NCI-H2029 treated with DMSO at 0.1 percent for 48 hours (cell line): ENCODE results near the gene IP6K1.
"Not testable (repeated sequence)": the region's sequence is repeated elsewhere in the genome, so short reads cannot be mapped to it uniquely, and the experiment has no call there.

Experiments
- DNase-seq: peaks from one replicate; lab custom pipeline; 2025; lab: John Stamatoyannopoulos, UW

IP6K1 gene

GRCh38 chr3:49712166-49712565 lies 74.2 kb downstream of the IP6K1 start:
- no peak for DNase-seq

DNA sequence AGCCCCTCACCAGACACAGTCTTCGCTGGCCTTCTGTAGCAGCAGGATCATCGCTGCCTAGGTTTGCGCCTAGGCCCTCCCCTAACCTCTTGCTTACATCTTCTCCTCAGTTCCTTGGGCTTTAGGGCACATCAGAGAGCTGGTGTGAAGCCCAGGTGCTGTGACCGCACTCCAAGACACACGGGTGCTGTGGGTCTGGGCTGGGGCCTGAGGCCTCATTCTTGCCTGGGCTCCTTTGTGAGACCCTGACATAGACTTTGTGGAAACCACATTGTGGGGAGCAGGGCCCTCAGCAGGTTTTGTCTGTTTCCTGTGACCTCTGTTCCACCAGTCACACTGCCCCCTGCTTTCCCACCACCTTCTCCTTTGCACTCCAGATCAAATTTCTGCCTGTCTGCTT lies 74.9 kb downstream of the IP6K1 start:
- DNase-seq: no peak

DNA sequence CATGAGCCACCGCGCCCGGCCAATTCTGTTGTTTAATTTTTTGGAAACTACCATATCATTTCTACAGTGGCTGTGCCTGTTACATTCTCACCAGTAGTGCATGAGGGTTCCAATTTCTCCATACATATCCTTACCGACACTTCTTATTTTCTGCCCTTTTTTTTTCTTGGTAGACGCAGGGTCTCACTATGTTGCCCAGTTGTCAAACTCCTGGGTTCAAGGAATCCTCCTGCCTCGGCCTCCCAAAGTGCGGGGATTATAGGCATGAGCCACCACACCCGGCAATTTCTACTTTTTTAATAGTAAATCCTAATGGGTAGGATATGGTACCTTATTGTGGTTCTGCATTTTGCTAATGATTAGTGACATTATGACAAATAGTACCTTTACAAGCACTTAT lies 76.5 kb downstream of the IP6K1 start:
- DNase-seq: no peak

GRCh38 chr3:49707113-49707480 lies 79.2 kb downstream of the IP6K1 start:
- DNase-seq: no peak

DNA sequence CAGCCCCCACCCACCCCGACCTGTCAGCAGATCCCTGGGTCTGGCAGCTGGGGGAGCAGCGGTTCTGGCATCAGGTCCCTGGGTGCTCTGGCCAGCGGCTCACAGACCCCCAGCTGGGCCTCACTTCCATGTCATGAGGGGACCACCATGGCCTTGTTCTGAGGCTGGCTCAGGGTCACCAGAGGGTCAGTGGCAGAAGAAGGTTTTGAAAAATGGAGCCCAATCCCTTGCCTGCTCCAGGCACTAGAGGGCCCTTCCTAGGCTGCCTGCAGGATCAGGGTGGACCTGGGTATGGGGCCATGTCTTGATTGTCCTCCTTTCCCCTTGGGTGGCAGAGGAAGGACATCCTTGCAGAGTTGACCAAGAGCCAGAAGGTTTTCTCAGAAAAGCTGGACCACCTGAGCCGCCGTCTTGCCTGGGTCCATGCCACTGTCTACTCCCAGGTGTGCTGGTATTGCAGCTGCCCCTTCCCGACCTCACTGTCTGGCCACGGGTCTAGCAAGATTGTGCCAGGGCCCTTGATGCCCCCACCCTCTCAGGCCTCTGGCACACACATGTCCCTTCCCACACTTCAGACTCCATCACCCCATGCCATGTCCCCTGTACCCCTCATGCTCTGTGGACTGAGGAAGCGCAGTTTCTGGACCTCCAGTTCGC lies 79.8 kb downstream of the IP6K1 start:
- DNase-seq: no peak

- no peak for DNase-seq
Observed at GRCh38 chr3:49705390-49705960, 80.9 kb downstream of the IP6K1 start.

DNA sequence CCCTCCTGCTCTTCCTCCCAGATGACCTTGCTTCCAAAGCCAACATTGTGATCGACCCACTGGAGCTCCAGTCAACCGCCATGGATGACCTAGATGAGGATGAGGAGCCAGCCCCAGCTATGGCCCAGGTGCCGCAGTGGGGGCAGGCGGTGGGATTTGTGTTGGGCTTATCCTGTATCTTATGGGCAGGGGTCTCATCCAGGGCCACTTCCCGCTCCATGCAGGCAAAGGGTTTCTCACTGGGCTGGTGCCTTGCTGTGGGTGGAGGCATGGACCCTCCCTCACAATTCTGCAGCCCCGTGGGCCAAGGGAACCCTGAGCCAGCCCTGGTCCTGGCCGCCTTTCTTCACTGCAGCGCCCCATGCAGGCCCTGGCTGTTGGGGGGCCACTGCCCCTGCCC lies 81.7 kb downstream of the IP6K1 start:
- DNase-seq: no peak

GRCh38 chr3:49703956-49704355 lies 82.4 kb downstream of the IP6K1 start:
- no peak for DNase-seq

GRCh38 chr3:49703443-49703927 lies 82.9 kb downstream of the IP6K1 start:
- DNase-seq: peak; percentile 28

DNA sequence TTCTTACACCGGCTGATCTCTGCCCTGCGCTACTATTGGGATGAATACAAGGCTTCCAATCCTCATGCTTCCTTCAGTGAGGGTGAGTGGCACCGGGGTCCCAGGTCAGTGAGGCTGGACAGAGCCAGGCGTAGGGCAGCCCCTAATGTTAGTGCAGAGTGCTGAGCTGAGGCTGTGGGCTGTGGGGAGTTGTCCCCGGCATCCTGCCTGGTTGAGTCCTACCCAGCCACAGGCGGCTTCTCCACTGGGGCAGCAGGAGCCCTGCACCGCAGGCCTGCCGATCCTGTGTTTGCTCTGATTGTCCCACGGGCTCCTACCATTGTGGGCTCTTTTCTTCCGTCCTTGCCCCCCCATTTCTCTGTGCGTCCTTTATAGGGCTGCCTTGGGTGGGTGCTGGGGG lies 83.7 kb downstream of the IP6K1 start:
- DNase-seq: no peak

DNA sequence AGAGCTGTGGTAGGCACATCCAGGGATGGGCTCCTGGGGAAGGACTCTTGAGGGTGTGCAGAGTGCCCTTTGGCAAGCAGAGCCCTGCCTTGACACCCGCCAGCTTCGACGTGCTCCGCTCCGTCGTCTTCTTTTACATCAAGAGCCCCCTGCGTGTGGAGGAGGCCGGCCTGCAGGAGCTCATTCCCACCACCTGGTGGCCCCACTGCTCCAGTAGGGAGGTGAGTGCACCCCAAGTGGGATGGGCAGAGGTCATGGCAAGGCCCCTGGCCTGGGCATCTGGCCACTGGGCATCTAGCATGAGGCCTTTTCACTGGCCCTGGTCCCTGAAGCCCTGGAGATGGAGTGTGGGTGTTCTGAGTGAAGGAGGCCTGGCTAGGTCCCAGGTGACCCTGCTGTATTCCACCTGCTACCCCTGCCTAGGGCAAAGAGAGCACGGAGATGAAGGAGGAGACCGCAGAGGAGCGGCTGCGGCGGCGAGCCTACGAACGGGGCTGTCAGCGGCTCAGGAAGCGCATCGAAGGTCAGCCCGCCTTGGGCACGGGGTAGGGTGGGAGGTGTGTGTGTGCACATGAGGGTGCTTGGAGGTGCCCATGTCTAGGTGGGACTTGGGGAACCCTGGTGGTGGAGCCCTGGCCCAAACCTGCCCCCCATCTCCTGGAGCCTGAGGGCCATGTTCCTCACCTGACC lies 84.8 kb downstream of the IP6K1 start:
- DNase-seq: no peak

DNA sequence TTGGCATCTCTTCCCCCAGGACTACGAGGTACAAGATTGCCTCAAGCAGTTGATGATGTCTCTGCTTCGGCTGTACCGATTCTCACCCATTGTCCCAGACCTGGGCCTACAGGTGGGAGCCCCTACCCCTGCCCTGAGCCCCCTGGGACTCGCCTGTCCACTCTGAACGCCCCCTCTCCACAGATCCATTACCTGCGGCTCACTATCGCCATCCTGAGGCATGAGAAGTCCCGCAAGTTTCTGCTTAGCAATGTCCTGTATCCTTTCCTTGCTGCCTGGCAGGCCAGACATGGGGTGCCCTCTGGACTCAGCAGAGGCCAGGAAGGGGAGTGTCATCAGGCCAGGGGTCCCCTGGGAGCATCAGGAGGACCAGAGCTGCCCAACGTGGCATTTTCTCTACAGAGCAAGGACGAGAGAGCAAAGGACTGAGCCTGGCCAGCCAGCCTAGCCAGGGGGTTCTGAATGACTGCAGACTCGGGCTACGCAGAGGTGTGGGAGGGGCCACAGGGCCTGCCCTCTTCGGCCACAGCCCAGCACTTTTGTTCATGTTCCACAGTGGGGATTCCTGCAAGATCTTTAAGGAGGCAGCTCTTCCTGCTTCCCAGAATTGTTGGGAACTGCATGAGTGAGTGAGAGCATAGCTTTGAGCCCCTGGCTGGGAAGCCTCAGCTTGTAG lies 85.8 kb downstream of the IP6K1 start:
- no peak for DNase-seq

- DNase-seq: no peak
Observed at GRCh38 chr3:49700014-49700413, 86.3 kb downstream of the IP6K1 start.

DNA sequence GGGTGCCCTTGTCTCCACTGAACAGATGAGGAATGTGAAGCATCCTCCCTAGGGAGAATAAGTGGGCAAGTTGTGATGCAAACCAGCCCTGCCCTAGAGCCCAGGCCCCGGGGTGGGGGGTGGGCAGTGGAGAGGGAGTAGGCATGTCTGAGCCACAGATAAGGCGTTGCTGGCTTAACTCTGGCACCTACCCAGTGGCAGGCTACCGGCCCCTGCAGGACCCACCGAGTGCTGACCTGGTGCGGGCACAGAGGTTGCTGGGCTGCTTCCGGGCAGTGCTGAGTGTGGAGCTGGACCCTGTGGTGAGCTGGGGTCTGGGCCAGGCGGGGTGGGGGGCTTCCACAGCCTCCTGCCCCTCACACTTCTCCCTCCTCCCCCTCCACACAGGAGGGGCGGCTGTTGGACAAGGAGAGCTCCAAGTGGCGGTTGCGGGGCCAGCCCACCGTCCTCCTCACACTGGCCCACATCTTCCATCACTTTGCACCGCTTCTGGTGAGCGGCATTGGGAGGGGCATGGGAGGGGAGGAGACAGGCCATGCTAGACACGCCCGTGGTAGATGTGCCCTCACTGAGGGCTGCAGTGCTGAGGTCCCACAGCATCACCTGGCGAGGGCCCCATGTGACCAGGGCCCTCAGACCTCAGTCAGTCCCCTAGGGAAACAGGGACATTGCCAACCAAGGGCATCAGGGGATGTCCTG lies 86.9 kb downstream of the IP6K1 start:
- DNase-seq: no peak

- not testable (repeated sequence) for DNase-seq
Observed at GRCh38 chr3:49695350-49696015, 90.9 kb downstream of the IP6K1 start.

DNA sequence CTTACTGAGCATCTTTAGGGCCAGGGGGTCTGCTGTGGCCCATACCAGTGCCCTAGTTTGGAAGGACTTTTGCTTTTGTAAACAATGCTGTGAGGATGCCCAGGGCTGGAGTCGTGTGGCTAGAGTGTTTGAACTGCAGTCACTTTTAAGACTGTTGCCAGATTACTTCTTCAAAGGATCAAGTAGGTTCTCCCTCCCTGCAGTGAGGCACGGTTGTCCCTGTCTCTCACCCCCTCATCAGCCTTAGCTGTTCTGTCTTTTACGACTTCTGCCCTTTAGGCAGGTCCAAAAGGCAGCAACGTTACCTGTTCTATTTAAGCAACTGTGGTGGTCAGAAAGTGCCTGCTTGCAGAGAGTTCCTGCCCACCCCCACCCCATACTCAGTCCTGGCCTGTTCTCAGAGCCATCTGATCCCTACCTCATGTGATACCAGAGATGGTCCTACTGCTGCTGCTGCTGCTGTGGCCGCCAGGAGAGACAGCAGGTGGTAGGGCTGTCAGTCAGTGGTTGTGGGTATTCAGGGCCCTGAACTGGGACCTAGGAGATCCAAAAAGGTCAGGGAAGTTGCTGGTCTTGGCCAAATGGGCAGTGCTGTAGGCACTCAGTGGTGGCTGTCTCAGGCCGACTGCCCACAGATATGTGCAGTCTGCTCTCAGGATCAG lies 91.8 kb downstream of the IP6K1 start:
- DNase-seq: not testable (repeated sequence)

DNA sequence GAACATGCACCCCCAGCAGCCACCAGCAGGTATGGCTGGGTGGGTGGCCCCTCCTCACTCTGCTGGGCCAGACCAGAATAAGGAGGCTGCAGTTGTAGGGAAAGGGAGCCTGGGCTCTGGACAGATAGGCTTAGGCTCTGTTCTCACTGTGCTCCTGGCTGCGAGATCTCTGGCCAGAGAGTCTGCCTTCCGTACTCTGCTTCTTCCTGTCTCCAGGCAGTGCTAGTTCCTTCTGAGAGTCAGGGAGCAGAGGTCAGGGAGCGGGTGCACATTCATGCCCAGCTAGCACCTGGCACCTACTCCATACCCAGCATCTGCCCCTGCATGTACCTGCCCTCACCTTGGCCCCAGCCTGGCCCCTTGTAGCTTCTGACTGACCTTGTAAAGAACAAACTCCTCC lies 94.9 kb downstream of the IP6K1 start:
- DNase-seq: not testable (repeated sequence)

DNA sequence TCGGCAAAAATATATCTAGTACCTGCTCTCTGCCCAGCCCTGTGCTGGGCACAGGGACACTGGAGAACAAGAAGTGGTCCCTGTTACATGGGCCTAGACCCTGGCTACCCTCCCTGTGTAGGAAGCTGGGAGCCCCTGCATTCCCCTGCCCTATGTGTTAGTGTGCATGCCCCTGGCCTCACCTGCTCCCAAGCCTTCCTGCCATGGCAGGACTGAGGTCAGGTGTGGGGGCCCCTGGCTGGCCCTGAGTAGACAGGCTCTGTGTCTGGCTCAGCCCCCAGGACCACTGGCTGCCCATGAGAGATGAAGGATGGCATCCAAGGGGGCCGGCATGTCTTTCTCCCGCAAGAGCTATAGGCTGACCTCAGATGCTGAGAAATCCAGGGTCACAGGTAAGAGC lies 95.5 kb downstream of the IP6K1 start:
- not testable (repeated sequence) for DNase-seq

DNA sequence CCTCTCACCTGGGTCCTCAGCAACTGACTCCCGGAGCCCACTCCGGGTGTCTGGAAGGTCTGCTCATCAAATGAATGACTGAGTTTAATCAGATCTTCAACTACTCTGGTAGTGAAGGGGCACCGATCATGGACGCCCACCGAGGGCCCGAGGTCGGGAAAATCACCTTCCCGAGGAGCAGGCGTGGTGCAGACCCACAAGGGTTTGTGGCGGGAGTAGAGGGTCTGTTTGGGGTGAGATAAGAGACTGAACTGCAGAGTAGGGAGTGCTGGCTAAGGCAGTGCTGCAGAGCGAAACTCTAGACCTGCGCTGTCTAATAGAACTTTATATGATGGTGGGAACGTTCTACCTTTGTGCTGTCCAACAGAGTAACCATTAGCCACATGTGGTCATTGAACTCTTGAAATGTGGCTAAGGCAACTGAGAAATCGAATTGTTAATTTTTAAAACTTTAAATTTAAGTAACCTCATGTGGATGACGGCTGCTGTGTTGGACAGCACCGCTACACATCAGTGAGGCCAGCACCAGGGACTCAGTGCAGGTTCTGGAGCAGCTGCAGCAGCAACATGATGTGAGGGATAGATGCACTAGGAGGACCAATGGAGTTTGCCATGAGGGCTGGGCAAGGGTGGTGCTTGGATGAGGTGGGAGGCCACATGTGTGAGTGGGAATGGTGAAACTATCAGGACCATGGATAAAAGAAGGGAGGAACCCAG lies 96.3 kb downstream of the IP6K1 start:
- DNase-seq: not testable (repeated sequence)
